SK-N-SH treated with all-trans-retinoic acid at 6 μM for 48 hours (cell line): ENCODE results near the gene USP24.

Source experiments
- ARNTL ChIP-seq: fragments of 450-650 bp; formaldehyde crosslinking; IDR thresholded peaks from 2 replicates; pipeline ENCODE4 v1.5.0; 2020; ENCODE audit warnings: low read depth, mild to moderate bottlenecking, moderate library complexity, borderline replicate concordance
- ESRRG ChIP-seq: fragments of 250-450 bp; sonication (Bioruptor Pico); IDR thresholded peaks from 2 replicates; pipeline ENCODE4 v1.6.1; 2021; ENCODE audit warnings: mild to moderate bottlenecking
- POU6F1 ChIP-seq: fragments of 250-450 bp; sonication (Bioruptor Pico); IDR thresholded peaks from 2 replicates; pipeline ENCODE4 v1.8.0; 2021; ENCODE audit warnings: low read depth, mild to moderate bottlenecking, moderate library complexity, borderline replicate concordance
- RARB ChIP-seq: fragments of 250-450 bp; sonication (Bioruptor Pico); IDR thresholded peaks from 2 replicates; pipeline ENCODE4 v1.8.0; 2021; ENCODE audit warnings: mild to moderate bottlenecking, moderate library complexity
- TOX ChIP-seq: fragments of 250-450 bp; sonication (Bioruptor Pico); IDR thresholded peaks from 2 replicates; pipeline ENCODE4 v1.8.0; 2021; ENCODE audit warnings: mild to moderate bottlenecking, moderate library complexity, borderline replicate concordance
- ZNF70 ChIP-seq: fragments of 450-650 bp; formaldehyde crosslinking; IDR thresholded peaks from 2 replicates; pipeline ENCODE4 v1.5.0; 2020; ENCODE audit warnings: mild to moderate bottlenecking, moderate library complexity

GRCh38 chr1:55185832-55186231 is 29.3 kb downstream of the USP24 start:
- TF ChIP-seq ZNF70 (CRISPR knock-in tag) (no peak), POU6F1 (no peak), RARB (CRISPR knock-in tag) (no peak), ESRRG (CRISPR knock-in tag) (no peak), ARNTL (CRISPR knock-in tag) (no peak), TOX (CRISPR knock-in tag) (no peak)
